Islet of Langerhans (tissue), 1 donor: ENCODE results near the gene ZP2.
"Not testable (repeated sequence)": the region's sequence is repeated elsewhere in the genome, so short reads cannot be mapped to it uniquely, and the experiment has no call there.

Experiments used
- FAIRE-seq: peaks from one replicate; lab custom pipeline; 2011; peaks lifted over from hg19 to GRCh38; lab: Jason Lieb, UNC

Gene ZP2

GRCh38 chr16:21214086-21214485 lies 2.7 kb upstream of the ZP2 start:
- FAIRE-seq, result no peak

- no peak for FAIRE-seq
Observed at GRCh38 chr16:21208446-21209230, 2.7 kb downstream of the ZP2 start.

GRCh38 chr16:21206550-21206949 lies 4.8 kb downstream of the ZP2 start:
- no peak for FAIRE-seq

GRCh38 chr16:21205303-21205702 lies 6.1 kb downstream of the ZP2 start:
- no peak for FAIRE-seq

- FAIRE-seq, result no peak
Observed at GRCh38 chr16:21203155-21203797, 8.1 kb downstream of the ZP2 start.

- no peak for FAIRE-seq
Observed at GRCh38 chr16:21199607-21200218, 11.7 kb downstream of the ZP2 start.

GRCh38 chr16:21197621-21198020 lies 13.8 kb downstream of the ZP2 start:
- no peak for FAIRE-seq

GRCh38 chr16:21197112-21197511 lies 14.3 kb downstream of the ZP2 start:
- FAIRE-seq, result no peak

GRCh38 chr16:21195330-21195729 lies 16.0 kb downstream of the ZP2 start:
- FAIRE-seq, result not testable (repeated sequence)

GRCh38 chr16:21194771-21195301 lies 16.5 kb downstream of the ZP2 start:
- no peak for FAIRE-seq

- no peak for FAIRE-seq
Observed at GRCh38 chr16:21192991-21193390, 18.4 kb downstream of the ZP2 start.

GRCh38 chr16:21190599-21190998 lies 20.8 kb downstream of the ZP2 start:
- no peak for FAIRE-seq

GRCh38 chr16:21190013-21190412 lies 21.4 kb downstream of the ZP2 start:
- FAIRE-seq, result no peak

- FAIRE-seq, result no peak
Observed at GRCh38 chr16:21189311-21189710, 22.1 kb downstream of the ZP2 start.

- no peak for FAIRE-seq
Observed at GRCh38 chr16:21186326-21186691, 25.1 kb downstream of the ZP2 start.

- no peak for FAIRE-seq
Observed at GRCh38 chr16:21185659-21186325, 25.6 kb downstream of the ZP2 start.

- no peak for FAIRE-seq
Observed at GRCh38 chr16:21184834-21185233, 26.5 kb downstream of the ZP2 start.

GRCh38 chr16:21183995-21184394 lies 27.4 kb downstream of the ZP2 start:
- no peak for FAIRE-seq

- FAIRE-seq, result no peak
Observed at GRCh38 chr16:21179983-21180365, 31.4 kb downstream of the ZP2 start.

GRCh38 chr16:21179126-21179982 lies 32.0 kb downstream of the ZP2 start:
- no peak for FAIRE-seq

- no peak for FAIRE-seq
Observed at GRCh38 chr16:21175397-21175796, 36.0 kb downstream of the ZP2 start.

- FAIRE-seq, result no peak
Observed at GRCh38 chr16:21172650-21173049, 38.7 kb downstream of the ZP2 start.
